Mesendoderm (in vitro differentiated cells): Measurements from ENCODE around the gene FUCA1.

ENCODE experiments used
- DNase-seq: peaks from one replicate; pipeline ENCODE4 v3.0.0; 2013
- H2AK5ac ChIP-seq: 2 replicates; pipeline ENCODE4 v1.6.1; 2013; ENCODE audit warnings: low read length, inconsistent platforms
- H2BK120ac ChIP-seq: 2 replicates; pipeline ENCODE4 v1.6.1; 2013; ENCODE audit warnings: low read depth, mild to moderate bottlenecking, low read length, moderate library complexity, mixed read lengths
- H2BK15ac ChIP-seq: replicated peaks from 2 replicates; pipeline ENCODE4 v1.6.1; 2013; ENCODE audit warnings: low read depth, mild to moderate bottlenecking, moderate library complexity
- H2BK5ac ChIP-seq: 2 replicates; pipeline ENCODE4 v1.6.1; 2013; ENCODE audit warnings: low read length, inconsistent platforms
- H3K18ac ChIP-seq: 2 replicates; pipeline ENCODE4 v1.6.1; 2013; ENCODE audit warnings: mild to moderate bottlenecking, low read length, mixed read lengths
- H3K23ac ChIP-seq: one replicate; pipeline ENCODE4 v1.6.1; 2013; ENCODE audit warnings: low read length
- H3K27ac ChIP-seq: 2 replicates; pipeline ENCODE4 v1.5.1; 2013; ENCODE audit warnings: low read depth, mild to moderate bottlenecking, inconsistent platforms, low read length, moderate library complexity
- H3K27me3 ChIP-seq: 2 replicates; pipeline ENCODE4 v1.6.1; 2013; ENCODE audit warnings: low read length, control low read depth, mild to moderate bottlenecking, inconsistent platforms; ENCODE audit not compliant: insufficient read depth, poor library complexity
- H3K36me3 ChIP-seq: 2 replicates; pipeline ENCODE4 v1.6.1; 2013; ENCODE audit warnings: low read length, inconsistent platforms; ENCODE audit not compliant: control insufficient read depth, insufficient read depth
- H3K4ac ChIP-seq: one replicate; pipeline ENCODE4 v1.6.1; 2013; ENCODE audit warnings: low read depth, mild to moderate bottlenecking, low read length, moderate library complexity
- H3K4me1 ChIP-seq: 2 replicates; pipeline ENCODE4 v1.6.1; 2013; ENCODE audit warnings: low read depth, low read length, inconsistent platforms; ENCODE audit not compliant: control insufficient read depth
- H3K4me2 ChIP-seq: 2 replicates; pipeline ENCODE4 v1.6.1; 2013; ENCODE audit warnings: low read length
- H3K4me3 ChIP-seq: 2 replicates; pipeline ENCODE4 v1.5.1; 2013; ENCODE audit warnings: mild to moderate bottlenecking, low read length
- H3K56ac ChIP-seq: one replicate; pipeline ENCODE4 v1.6.1; 2013; ENCODE audit warnings: low read length
- H3K79me1 ChIP-seq: 2 replicates; pipeline ENCODE4 v1.6.1; 2013; ENCODE audit warnings: low read length, inconsistent platforms
- H3K79me2 ChIP-seq: 2 replicates; pipeline ENCODE4 v1.6.1; 2013; ENCODE audit warnings: mild to moderate bottlenecking, low read length; ENCODE audit not compliant: control insufficient read depth, insufficient read depth
- H3K9ac ChIP-seq: 2 replicates; pipeline ENCODE4 v1.6.1; 2013; ENCODE audit warnings: low read length, inconsistent platforms
- H4K5ac ChIP-seq: one replicate; pipeline ENCODE4 v1.6.1; 2013; ENCODE audit warnings: low read length
- H4K8ac ChIP-seq: one replicate; pipeline ENCODE4 v1.6.1; 2013; ENCODE audit warnings: low read depth, mild to moderate bottlenecking, control low read depth, low read length, moderate library complexity
- WGBS: extraction: QIAGEN DNeasy Blood & Tissue Kit; methylation state at CpG from one replicate; pipeline ENCODE4 v1.1.7; 2013; ENCODE audit warnings: low lambda C conversion rate, missing lambda C conversion rate; ENCODE audit not compliant: insufficient coverage; ENCODE audit errors: extremely low coverage; 5-methylcytosine and 5-hydroxymethylcytosine counted together

FUCA1 gene

GRCh38 chr1:23872421-23872820, 4.3 kb upstream of the FUCA1 start:
- Histone ChIP-seq H2BK120ac (no peak overlapping the region), H3K27me3 (peaks cover under 1% of the 10 kb centered on the region), H3K4ac (no peak overlapping the region), H4K8ac (no peak overlapping the region), H2AK5ac (no peak overlapping the region), H3K9ac (no peak overlapping the region), H2BK15ac (no peak overlapping the region), H3K79me2 (no peaks in the 10 kb centered on the region), H3K56ac (no peak overlapping the region), H3K4me2 (no peak overlapping the region), H3K36me3 (no peaks in the 10 kb centered on the region), H3K4me1 (no peaks in the 10 kb centered on the region), H3K18ac (no peak overlapping the region), H3K23ac (no peak overlapping the region), H3K79me1 (no peaks in the 10 kb centered on the region), H4K5ac (no peak overlapping the region), H2BK5ac (no peak overlapping the region), H3K27ac (no peak overlapping the region), H3K4me3 (no peak overlapping the region)
- DNase-seq, result no peak
- no CpG with 5 or more reads among the region's 3 CpGs for WGBS

- Histone ChIP-seq H2BK15ac (no peak overlapping the region), H3K36me3 (no peaks in the 10 kb centered on the region), H3K18ac (no peak overlapping the region), H3K4me3 (no peak overlapping the region), H3K4me1 (no peaks in the 10 kb centered on the region), H4K8ac (no peak overlapping the region), H3K4me2 (no peak overlapping the region), H3K4ac (no peak overlapping the region), H2BK120ac (no peak overlapping the region), H3K79me1 (no peaks in the 10 kb centered on the region), H2AK5ac (no peak overlapping the region), H2BK5ac (no peak overlapping the region), H3K9ac (no peak overlapping the region), H3K27me3 (peaks cover 12% of the 10 kb centered on the region), H3K27ac (no peak overlapping the region), H3K23ac (no peak overlapping the region), H3K79me2 (no peaks in the 10 kb centered on the region), H4K5ac (no peak overlapping the region), H3K56ac (no peak overlapping the region)
- WGBS, result no CpG with 5 or more reads among the region's 10 CpGs
- no peak for DNase-seq
These were observed 961 bp upstream of the FUCA1 start for GRCh38 chr1:23869051-23869450.

GRCh38 chr1:23868557-23869016, 497 bp upstream of the FUCA1 start:
- Histone ChIP-seq H2BK5ac (no peak overlapping the region), H2BK15ac (no peak overlapping the region), H3K79me1 (no peaks in the 10 kb centered on the region), H2BK120ac (no peak overlapping the region), H3K18ac (no peak overlapping the region), H3K36me3 (no peaks in the 10 kb centered on the region), H3K23ac (no peak overlapping the region), H4K5ac (no peak overlapping the region), H3K27ac (no peak overlapping the region), H3K79me2 (no peaks in the 10 kb centered on the region), H4K8ac (no peak overlapping the region), H2AK5ac (no peak overlapping the region), H3K4me2 (peak overlapping the region; percentile 36), H3K9ac (peak overlapping the region; percentile 45), H3K4me3 (no peak overlapping the region), H3K56ac (peak overlapping the region; percentile 78), H3K27me3 (peaks cover 12% of the 10 kb centered on the region), H3K4ac (no peak overlapping the region), H3K4me1 (no peaks in the 10 kb centered on the region)
- WGBS, result no CpG with 5 or more reads among the region's 20 CpGs
- peak; percentile 14 for DNase-seq

- H3K23ac ChIP-seq, result no peak overlapping the region
- WGBS, result no CpG with 5 or more reads among the region's 17 CpGs
- H3K36me3 ChIP-seq, result no peaks in the 10 kb centered on the region
- no peak overlapping the region for H4K5ac ChIP-seq
- H3K4ac ChIP-seq, result no peak overlapping the region
- peak overlapping the region; percentile 90 for H3K4me2 ChIP-seq
- no peak overlapping the region for H2AK5ac ChIP-seq
- H3K27me3 ChIP-seq, result peaks cover 12% of the 10 kb centered on the region
- H3K79me1 ChIP-seq, result no peaks in the 10 kb centered on the region
- no peak overlapping the region for H2BK15ac ChIP-seq
- peak overlapping the region; percentile 85 for H3K56ac ChIP-seq
- no peak overlapping the region for H4K8ac ChIP-seq
- no peak overlapping the region for H3K18ac ChIP-seq
- DNase-seq, result no peak
- H2BK120ac ChIP-seq, result no peak overlapping the region
- H3K27ac ChIP-seq, result no peak overlapping the region
- peak overlapping the region; percentile 63 for H3K9ac ChIP-seq
- no peaks in the 10 kb centered on the region for H3K4me1 ChIP-seq
- no peaks in the 10 kb centered on the region for H3K79me2 ChIP-seq
- peak overlapping the region; percentile 47 for H3K4me3 ChIP-seq
- no peak overlapping the region for H2BK5ac ChIP-seq
These were observed 572 bp downstream of the FUCA1 start for GRCh38 chr1:23867542-23867894.

GRCh38 chr1:23865543-23865930, 2.6 kb downstream of the FUCA1 start:
- Histone ChIP-seq H3K56ac (no peak overlapping the region), H2BK5ac (no peak overlapping the region), H3K36me3 (no peaks in the 10 kb centered on the region), H3K27ac (no peak overlapping the region), H2BK120ac (no peak overlapping the region), H3K4me3 (no peak overlapping the region), H3K4me1 (no peaks in the 10 kb centered on the region), H3K4ac (no peak overlapping the region), H2AK5ac (no peak overlapping the region), H2BK15ac (no peak overlapping the region), H3K27me3 (peaks cover 12% of the 10 kb centered on the region), H3K4me2 (no peak overlapping the region), H3K79me2 (no peaks in the 10 kb centered on the region), H3K18ac (no peak overlapping the region), H3K9ac (no peak overlapping the region), H4K8ac (no peak overlapping the region), H4K5ac (no peak overlapping the region), H3K23ac (no peak overlapping the region), H3K79me1 (no peaks in the 10 kb centered on the region)
- DNase-seq, result no peak
- WGBS, result no CpG with 5 or more reads among the region's 4 CpGs

GRCh38 chr1:23864801-23865542, 3.1 kb downstream of the FUCA1 start:
- Histone ChIP-seq H3K36me3 (no peaks in the 10 kb centered on the region), H3K27ac (no peak overlapping the region), H4K5ac (no peak overlapping the region), H3K23ac (no peak overlapping the region), H2AK5ac (no peak overlapping the region), H3K4me1 (no peaks in the 10 kb centered on the region), H3K79me1 (no peaks in the 10 kb centered on the region), H3K9ac (no peak overlapping the region), H3K18ac (no peak overlapping the region), H3K4me3 (no peak overlapping the region), H3K4ac (no peak overlapping the region), H2BK5ac (no peak overlapping the region), H4K8ac (no peak overlapping the region), H2BK15ac (no peak overlapping the region), H3K4me2 (no peak overlapping the region), H2BK120ac (no peak overlapping the region), H3K27me3 (peaks cover 12% of the 10 kb centered on the region), H3K79me2 (no peaks in the 10 kb centered on the region), H3K56ac (no peak overlapping the region)
- DNase-seq, result no peak
- WGBS, result no CpG with 5 or more reads among the region's 13 CpGs
